Colonic mucosa (tissue), 4 donors: ENCODE measurements around the gene WFDC10B. TPM values are rescaled to one million over a fixed set of nuclear protein-coding genes. Genes with fewer than 3 reads are reported as not detected.
"Not testable (repeated sequence)": the region's sequence is repeated elsewhere in the genome, so short reads cannot be mapped to it uniquely, and the experiment has no call there.

ENCODE experiments used
- DNase-seq: peaks from one replicate; pipeline ENCODE4 v3.0.0-alpha.2; 2020
- H3K27ac ChIP-seq: fragments of 200-600 bp; one replicate; pipeline ENCODE4 v1.8.0; 2021
- H3K27me3 ChIP-seq: fragments of 200-600 bp; one replicate; pipeline ENCODE4 v1.8.0; 2021
- H3K36me3 ChIP-seq: fragments of 200-600 bp; one replicate; pipeline ENCODE4 v1.8.0; 2021
- H3K4me1 ChIP-seq: fragments of 200-600 bp; one replicate; pipeline ENCODE4 v1.8.0; 2021; ENCODE audit warnings: mild to moderate bottlenecking
- H3K4me3 ChIP-seq: fragments of 200-600 bp; one replicate; pipeline ENCODE4 v1.8.0; 2021
- H3K9ac ChIP-seq, 2 donors: one replicate each; pipeline ENCODE4 v1.7.0; 2013; ENCODE audit warnings: control low read depth in 2 of 2, low read depth in 2 of 2, low read length in 2 of 2
- H3K9me3 ChIP-seq: fragments of 200-600 bp; one replicate; pipeline ENCODE4 v1.8.0; 2021
- CTCF ChIP-seq: fragments of 200-600 bp; IDR thresholded peaks from one replicate; pipeline ENCODE4 v1.8.0; 2022; ENCODE audit warnings: antibody characterized with exemption, mild to moderate bottlenecking
- intact Hi-C: fragments of 100-400 bp; cut with DNase I; formaldehyde crosslinking; loops from one replicate; pipeline ENCODE4 v1.14.1; 2022
- microRNA-seq: library from miRNA; unstranded; fragments of <30 nt; microRNA quantifications from one replicate; pipeline ENCODE4, GENCODE V29; 2019
- total RNA-seq, 2 donors: library from RNA; stranded (reverse); fragmentation: NEBNext Ultra II Directional in 1 of 2; extraction: Animal tissue kit (Norgen Biotek cat#: 25700) in 1 of 2; gene quantifications; one replicate each; pipeline ENCODE4 v1.2.1, GENCODE V29; 2021
- donor health status: healthy.
- donor health status: DM: no; HTN: no; CAD: no.
- donor health status: DM: no; HTN: no; CAD: no.

WFDC10B gene
- total RNA-seq, 2 donors from 2014 or later = not detected

GRCh38 chr20:45646875-45647274, 57.9 kb downstream of the WFDC10B start:
- Histone ChIP-seq H3K9ac (no peak overlapping the region), H3K9me3 (no peaks in the 10 kb centered on the region), H3K36me3 (no peaks in the 10 kb centered on the region), H3K4me3 (no peak overlapping the region), H3K27me3 (no peaks in the 10 kb centered on the region), H3K4me1 (no peaks in the 10 kb centered on the region), H3K27ac (no peak overlapping the region)
- no peak for TF ChIP-seq CTCF
- intact Hi-C loops = no loop called here
- no peak for DNase-seq

- H3K4me1 ChIP-seq, H3K4me3 ChIP-seq, DNase-seq, H3K27ac ChIP-seq, H3K9ac ChIP-seq, H3K27me3 ChIP-seq, intact Hi-C loops, H3K9me3 ChIP-seq, H3K36me3 ChIP-seq: not testable (repeated sequence)
Observed at GRCh38 chr20:45645869-45646268, 59.0 kb downstream of the WFDC10B start.

DNA sequence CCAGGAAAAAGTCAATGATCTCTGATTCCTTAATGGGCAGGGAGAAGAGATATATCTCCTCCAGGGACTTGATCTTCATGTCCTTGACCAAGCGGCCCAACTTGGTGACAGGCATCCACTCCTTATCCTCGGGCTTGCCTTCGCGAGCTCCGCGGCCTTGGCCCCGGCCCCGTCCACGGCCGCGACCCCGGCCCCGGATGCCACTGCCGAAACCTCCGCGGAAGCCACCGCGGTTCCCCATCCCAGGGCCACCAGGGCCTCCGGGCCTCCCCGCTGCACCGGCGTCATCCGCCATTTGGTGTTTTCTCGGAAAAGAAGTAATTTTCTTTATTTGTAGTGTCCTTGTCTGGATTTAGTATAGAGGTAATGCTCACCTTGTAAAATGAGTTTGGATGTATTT, 63.7 kb downstream of the WFDC10B start:
- H3K27me3 ChIP-seq, H3K9me3 ChIP-seq, H3K4me1 ChIP-seq, H3K9ac ChIP-seq, H3K36me3 ChIP-seq, intact Hi-C loops, DNase-seq, H3K27ac ChIP-seq, H3K4me3 ChIP-seq: not testable (repeated sequence)

DNA sequence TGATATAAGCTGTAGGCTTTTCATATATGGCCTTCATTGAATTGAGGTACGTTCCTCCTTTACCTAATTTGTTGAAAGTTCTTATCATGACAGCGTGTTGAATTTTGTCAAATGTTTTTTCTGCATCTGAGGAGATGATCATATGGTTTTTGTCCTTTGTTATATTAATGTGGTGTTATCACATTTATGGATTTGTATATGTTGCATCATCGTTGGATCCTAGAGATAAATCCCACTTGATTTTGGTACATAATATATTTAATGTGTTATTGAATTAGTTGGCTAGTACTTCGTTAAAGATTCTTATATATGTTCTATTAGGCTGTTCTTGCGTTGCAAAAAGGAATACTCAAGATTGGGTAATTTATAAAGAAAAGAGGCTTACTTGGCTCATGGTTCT, 65.1 kb downstream of the WFDC10B start:
- Histone ChIP-seq H3K9me3 (no peaks in the 10 kb centered on the region), H3K9ac (no peak overlapping the region), H3K27me3 (no peaks in the 10 kb centered on the region), H3K36me3 (no peaks in the 10 kb centered on the region), H3K4me1 (no peaks in the 10 kb centered on the region), H3K4me3 (no peak overlapping the region), H3K27ac (no peak overlapping the region)
- TF ChIP-seq CTCF = no peak
- no peak for DNase-seq
- intact Hi-C loops = no loop called here

DNA sequence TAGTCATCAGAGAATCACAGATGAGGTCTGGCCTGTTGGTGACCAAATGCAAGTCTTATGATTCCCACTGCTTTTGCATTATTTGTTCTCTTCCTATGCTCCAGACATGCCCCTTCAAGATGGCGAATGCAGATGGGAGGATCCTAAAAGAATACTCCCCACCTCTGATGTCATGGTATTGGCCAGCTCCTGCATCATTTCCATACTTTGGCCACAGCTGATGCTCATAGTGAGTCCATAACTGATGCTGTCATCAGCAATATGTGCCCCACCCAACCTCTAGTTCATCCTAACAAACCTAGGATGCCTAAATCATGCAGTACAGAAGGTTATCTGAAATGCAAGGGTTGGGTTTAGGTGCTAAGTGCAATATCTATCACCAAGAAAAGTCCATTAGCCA, 68.3 kb downstream of the WFDC10B start:
- no peak for DNase-seq
- H3K27ac ChIP-seq = no peak overlapping the region
- no peak for TF ChIP-seq CTCF
- no peak overlapping the region for H3K9ac ChIP-seq
- H3K4me1 ChIP-seq = no peaks in the 10 kb centered on the region
- H3K4me3 ChIP-seq = no peak overlapping the region
- H3K9me3 ChIP-seq = no peaks in the 10 kb centered on the region
- no peaks in the 10 kb centered on the region for H3K27me3 ChIP-seq
- intact Hi-C loops = no loop called here
- no peaks in the 10 kb centered on the region for H3K36me3 ChIP-seq

Small RNA genes lying within 50 kb of the gene (microRNA-seq; reads per million reads assigned to microRNA genes)
- 7.7 reads per million, percentile 9 among the genes with 10 or more reads in this experiment for gene MIR3617

Other genes starting within 250 kb of the WFDC10B start
- 100 to 1,000 TPM; 117 to 285 TPM for gene WFDC2, start 235.3 kb downstream of the WFDC10B start, total RNA-seq
- not detected for gene SPINT3, start 189.4 kb downstream of the WFDC10B start, total RNA-seq
- not detected for gene WFDC6, start 165.5 kb downstream of the WFDC10B start, total RNA-seq
- gene EPPIN, start 157.6 kb downstream of the WFDC10B start, total RNA-seq = not detected
- gene WFDC8, start 125.7 kb downstream of the WFDC10B start, total RNA-seq = not detected
- not detected for gene WFDC10A, start 75.3 kb downstream of the WFDC10B start, total RNA-seq
- not detected for gene WFDC9, start 73.7 kb downstream of the WFDC10B start, total RNA-seq
- gene WFDC11, start 34.8 kb downstream of the WFDC10B start, total RNA-seq = not detected
- not detected for gene WFDC13, start 3.0 kb downstream of the WFDC10B start, total RNA-seq
- gene SPINT4, start 17.3 kb upstream of the WFDC10B start, total RNA-seq = not detected
- 10 to 100 TPM in 1 of 2 donors, 1 to 10 TPM in 1; 2.5 to 15.6 TPM for gene WFDC3, start 86.9 kb upstream of the WFDC10B start, total RNA-seq
- gene DNTTIP1, start 86.9 kb upstream of the WFDC10B start, total RNA-seq = 10 to 100 TPM; 41.5 to 96.5 TPM
- 100 to 1,000 TPM in 1 of 2 donors, 10 to 100 TPM in 1; 23.7 to 117 TPM for gene UBE2C, start 107.6 kb upstream of the WFDC10B start, total RNA-seq
- 1 to 10 TPM; 2.9 to 3.8 TPM for gene TNNC2, start 122.3 kb upstream of the WFDC10B start, total RNA-seq
- 10 to 100 TPM; 11.2 to 12.6 TPM for gene SNX21, start 128.8 kb upstream of the WFDC10B start, total RNA-seq
- gene ACOT8, start 152.4 kb upstream of the WFDC10B start, total RNA-seq = 10 to 100 TPM; 49.8 to 58.5 TPM
- gene ZSWIM3, start 152.6 kb upstream of the WFDC10B start, total RNA-seq = 1 to 10 TPM; 4.6 to 5.2 TPM
- 10 to 100 TPM; 13.3 to 13.4 TPM for gene ZSWIM1, start 176.2 kb upstream of the WFDC10B start, total RNA-seq
- gene SPATA25, start 182.6 kb upstream of the WFDC10B start, total RNA-seq = 1 to 10 TPM; 1.5 TPM
- gene NEURL2, start 186.2 kb upstream of the WFDC10B start, total RNA-seq = 1 to 10 TPM; 3.5 to 4.0 TPM
- gene CTSA, start 186.3 kb upstream of the WFDC10B start, total RNA-seq = 100 to 1,000 TPM; 273 to 366 TPM
- gene PLTP, start 207.1 kb upstream of the WFDC10B start, total RNA-seq = 10 to 100 TPM; 17.4 to 36.2 TPM
- 10 to 100 TPM; 28.9 to 33.6 TPM for gene PCIF1, start 229.7 kb upstream of the WFDC10B start, total RNA-seq